ENCODE measurements around the gene EFHD2.
"Not testable (repeated sequence)": the region's sequence is repeated elsewhere in the genome, so short reads cannot be mapped to it uniquely, and the experiment has no call there.

EFHD2 gene

DNA sequence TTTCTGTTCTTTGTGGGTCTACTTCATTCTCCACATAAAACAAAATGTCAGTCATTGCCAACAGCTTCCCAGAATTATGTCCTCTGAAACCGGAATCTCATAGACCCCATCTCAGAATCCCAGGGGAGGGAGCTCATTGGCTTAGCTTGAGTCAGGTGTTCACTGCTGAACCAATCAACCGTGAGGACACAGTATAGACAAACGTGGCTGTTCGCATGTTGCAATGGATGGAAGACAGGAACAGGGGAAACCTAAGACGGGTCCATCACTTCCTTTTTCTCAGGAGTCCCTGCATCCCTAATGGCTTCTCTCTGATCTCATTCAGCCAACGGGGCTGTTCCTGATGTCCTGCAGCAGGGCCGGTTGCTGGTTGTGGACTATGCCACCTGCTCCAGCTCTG is 56.0 kb downstream of the EFHD2 start:
- in situ Hi-C loops (cut with HindIII; ENCODE audit: low pct_ligation_motif_present, low sequenced_read_pairs): no loop called here
- Histone ChIP-seq H3K4me3 (ENCODE audit: low read depth, low read length) (no peak overlapping the region), H3K27ac (no peak overlapping the region), H3K36me3 (replicated peaks) (no peaks in the 10 kb centered on the region), H3K27me3 (replicated peaks) (no peaks in the 10 kb centered on the region)
- TF ChIP-seq, protein P1, sequence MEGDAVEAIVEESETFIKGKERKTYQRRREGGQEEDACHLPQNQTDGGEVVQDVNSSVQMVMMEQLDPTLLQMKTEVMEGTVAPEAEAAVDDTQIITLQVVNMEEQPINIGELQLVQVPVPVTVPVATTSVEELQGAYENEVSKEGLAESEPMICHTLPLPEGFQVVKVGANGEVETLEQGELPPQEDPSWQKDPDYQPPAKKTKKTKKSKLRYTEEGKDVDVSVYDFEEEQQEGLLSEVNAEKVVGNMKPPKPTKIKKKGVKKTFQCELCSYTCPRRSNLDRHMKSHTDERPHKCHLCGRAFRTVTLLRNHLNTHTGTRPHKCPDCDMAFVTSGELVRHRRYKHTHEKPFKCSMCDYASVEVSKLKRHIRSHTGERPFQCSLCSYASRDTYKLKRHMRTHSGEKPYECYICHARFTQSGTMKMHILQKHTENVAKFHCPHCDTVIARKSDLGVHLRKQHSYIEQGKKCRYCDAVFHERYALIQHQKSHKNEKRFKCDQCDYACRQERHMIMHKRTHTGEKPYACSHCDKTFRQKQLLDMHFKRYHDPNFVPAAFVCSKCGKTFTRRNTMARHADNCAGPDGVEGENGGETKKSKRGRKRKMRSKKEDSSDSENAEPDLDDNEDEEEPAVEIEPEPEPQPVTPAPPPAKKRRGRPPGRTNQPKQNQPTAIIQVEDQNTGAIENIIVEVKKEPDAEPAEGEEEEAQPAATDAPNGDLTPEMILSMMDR (IDR thresholded peaks at IDR 0.05; ENCODE audit: low read depth, low read length, missing control alignments): no peak
- no peak for DNase-seq

GRCh38 chr1:15466955-15467625 is 57.4 kb downstream of the EFHD2 start:
- H3K36me3 ChIP-seq (replicated peaks); H3K4me3 ChIP-seq (ENCODE audit: low read depth, low read length); H3K27ac ChIP-seq; H3K27me3 ChIP-seq (replicated peaks); DNase-seq; in situ Hi-C loops (cut with HindIII; ENCODE audit: low pct_ligation_motif_present, low sequenced_read_pairs): not testable (repeated sequence)

DNA sequence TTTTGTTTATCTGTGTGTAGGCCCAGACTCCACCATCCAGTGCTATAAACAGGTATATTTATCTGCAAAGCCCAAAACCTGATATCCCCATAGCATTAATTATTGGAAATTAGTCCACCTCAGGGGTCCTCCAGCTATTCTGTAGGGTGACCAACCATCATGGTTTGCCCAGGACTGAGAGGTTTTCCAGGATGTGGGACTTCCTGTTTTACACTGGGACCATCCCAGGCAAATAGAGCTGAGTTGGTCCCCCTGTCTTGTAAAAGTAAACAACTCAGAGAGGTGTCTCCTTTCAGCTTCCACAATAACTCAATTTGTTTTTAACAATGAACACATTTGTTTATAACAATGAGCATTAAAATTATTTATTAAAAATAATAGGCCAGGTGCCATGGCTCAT is 58.5 kb downstream of the EFHD2 start:
- Histone ChIP-seq H3K27ac (no peak overlapping the region), H3K4me3 (ENCODE audit: low read depth, low read length) (no peak overlapping the region), H3K36me3 (replicated peaks) (no peaks in the 10 kb centered on the region), H3K27me3 (replicated peaks) (no peaks in the 10 kb centered on the region)
- in situ Hi-C loops (cut with HindIII; ENCODE audit: low pct_ligation_motif_present, low sequenced_read_pairs): no loop called here
- TF ChIP-seq, protein P1 (IDR thresholded peaks at IDR 0.05; ENCODE audit: low read depth, low read length, missing control alignments): no peak
- no peak for DNase-seq

DNA sequence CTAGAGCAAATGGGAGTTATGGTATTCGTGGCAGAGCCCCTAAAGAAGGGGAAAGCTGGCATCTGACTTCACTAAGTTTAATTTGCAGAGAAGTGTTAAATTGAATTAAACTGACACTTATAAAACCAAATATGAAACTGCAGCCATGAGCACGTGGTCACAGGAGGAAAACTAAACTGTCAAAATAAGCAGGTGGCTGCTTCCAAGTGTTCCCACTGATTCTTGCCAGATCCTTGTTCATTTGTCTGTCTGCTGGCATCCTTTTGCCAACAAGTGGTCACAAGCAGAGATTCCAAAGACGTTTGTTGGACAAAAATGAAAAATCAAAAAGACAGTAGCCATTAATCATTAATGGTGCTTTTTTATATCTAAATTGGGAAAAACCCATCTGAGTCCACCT is 59.7 kb downstream of the EFHD2 start:
- in situ Hi-C loops (cut with HindIII; ENCODE audit: low pct_ligation_motif_present, low sequenced_read_pairs): no loop called here
- H3K27me3 ChIP-seq (replicated peaks): no peaks in the 10 kb centered on the region
- DNase-seq: no peak
- H3K4me3 ChIP-seq (ENCODE audit: low read depth, low read length): no peak overlapping the region
- no peak overlapping the region for H3K27ac ChIP-seq
- no peaks in the 10 kb centered on the region for H3K36me3 ChIP-seq (replicated peaks)
- TF ChIP-seq, protein P1 (IDR thresholded peaks at IDR 0.05; ENCODE audit: low read depth, low read length, missing control alignments): no peak

DNA sequence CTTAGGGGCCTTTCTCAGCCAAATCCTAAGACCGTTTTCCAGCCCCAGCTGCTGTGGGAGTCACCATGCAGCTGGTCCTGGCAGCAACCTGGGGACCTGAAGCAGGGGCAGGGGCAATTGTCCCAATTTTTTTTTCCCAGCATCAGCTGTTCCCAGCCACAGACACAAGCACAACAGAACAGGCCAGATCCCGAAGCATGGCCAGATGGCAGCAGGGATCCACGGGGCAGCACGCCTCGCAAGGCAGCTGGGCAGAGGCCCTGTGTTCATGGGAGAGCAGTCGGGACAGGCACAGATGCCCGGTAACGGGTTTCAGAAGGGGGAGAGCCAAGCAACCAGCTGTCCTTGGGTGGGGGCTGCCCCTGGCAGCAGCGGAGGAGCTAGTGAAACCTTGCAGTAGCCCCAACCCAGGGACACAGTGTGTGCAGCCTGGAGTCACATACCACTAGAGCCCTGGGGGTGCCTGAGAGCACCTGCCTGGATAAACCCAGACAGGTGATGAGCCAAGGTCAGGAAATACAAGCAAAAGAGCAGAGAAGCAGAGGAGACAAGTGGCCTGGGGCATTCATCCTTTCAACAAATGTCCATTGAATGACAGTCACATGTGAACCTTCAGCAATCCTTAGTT is 60.2 kb downstream of the EFHD2 start:
- H3K27me3 ChIP-seq (replicated peaks); H3K4me3 ChIP-seq (ENCODE audit: low read depth, low read length); DNase-seq; H3K27ac ChIP-seq; H3K36me3 ChIP-seq (replicated peaks); in situ Hi-C loops (cut with HindIII; ENCODE audit: low pct_ligation_motif_present, low sequenced_read_pairs): not testable (repeated sequence)

DNA sequence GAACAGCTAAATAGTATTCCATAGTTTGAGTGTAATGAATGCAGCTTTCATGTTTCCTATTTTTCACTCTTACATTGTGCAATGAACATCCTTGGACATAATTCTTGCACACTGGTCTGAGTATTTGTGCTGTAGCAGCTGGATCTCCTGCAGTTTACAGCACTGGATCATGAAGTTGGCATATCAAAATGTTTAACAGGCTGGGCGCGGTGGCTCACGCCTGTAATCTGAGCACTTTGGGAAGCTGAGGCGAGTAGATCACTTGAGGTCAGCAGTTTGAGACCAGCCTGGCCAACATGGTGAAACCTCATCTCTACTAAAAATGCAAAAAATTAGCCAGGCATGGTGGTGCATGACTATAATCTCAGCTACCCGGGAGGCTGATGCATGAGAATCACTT is 61.4 kb downstream of the EFHD2 start:
- H3K4me3 ChIP-seq (ENCODE audit: low read depth, low read length); H3K27me3 ChIP-seq (replicated peaks); H3K27ac ChIP-seq; DNase-seq; in situ Hi-C loops (cut with HindIII; ENCODE audit: low pct_ligation_motif_present, low sequenced_read_pairs); H3K36me3 ChIP-seq (replicated peaks): not testable (repeated sequence)

DNA sequence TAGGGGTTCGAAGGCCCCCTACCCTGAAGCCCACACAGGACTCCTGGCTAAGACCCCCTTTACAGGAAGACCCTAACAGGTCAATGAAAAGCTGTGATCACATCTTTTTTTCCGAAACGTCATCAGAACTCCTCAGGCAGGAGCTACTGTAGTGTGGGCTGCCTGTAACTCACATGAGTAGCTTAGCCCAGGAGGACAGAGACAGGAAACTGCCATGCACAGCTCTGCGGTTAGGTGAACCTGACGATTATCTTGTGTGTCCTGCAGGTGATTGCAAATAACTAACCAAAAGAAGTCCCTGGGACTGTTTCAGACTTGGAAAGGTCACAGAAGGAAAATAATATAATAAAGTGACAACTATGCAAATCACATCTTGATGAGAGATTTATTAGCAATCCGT is 62.0 kb downstream of the EFHD2 start:
- H3K27me3 ChIP-seq (replicated peaks); H3K27ac ChIP-seq; in situ Hi-C loops (cut with HindIII; ENCODE audit: low pct_ligation_motif_present, low sequenced_read_pairs); H3K36me3 ChIP-seq (replicated peaks); H3K4me3 ChIP-seq (ENCODE audit: low read depth, low read length); DNase-seq: not testable (repeated sequence)

- no peaks in the 10 kb centered on the region for H3K36me3 ChIP-seq (replicated peaks)
- H3K27ac ChIP-seq: no peak overlapping the region
- in situ Hi-C loops (cut with HindIII; ENCODE audit: low pct_ligation_motif_present, low sequenced_read_pairs): no loop called here
- no peaks in the 10 kb centered on the region for H3K27me3 ChIP-seq (replicated peaks)
- TF ChIP-seq, protein P1 (IDR thresholded peaks at IDR 0.05; ENCODE audit: low read depth, low read length, missing control alignments): no peak
- no peak overlapping the region for H3K4me3 ChIP-seq (ENCODE audit: low read depth, low read length)
- DNase-seq: no peak
Observed at GRCh38 chr1:15472587-15472986, 62.9 kb downstream of the EFHD2 start.

Measured in brain microvascular endothelial cell (primary cell).